HepG2 (cell line): Measurements from ENCODE around the gene SUSD3.

Experiments used
- EZH2 ChIP-seq: conservative IDR thresholded peaks from 2 replicates; pipeline ENCODE4 v1.6.1; 2012; ENCODE audit warnings: mild to moderate bottlenecking, low read depth, low read length, moderate library complexity
- GATAD1 ChIP-seq: IDR thresholded peaks from 2 replicates; pipeline ENCODE4 v1.6.1; 2016; ENCODE audit warnings: missing genetic modification reagents, missing compliant biosample characterization
- GLI4 ChIP-seq: sonication (generic); formaldehyde crosslinking; IDR thresholded peaks from 2 replicates; pipeline ENCODE4 v1.5.1; 2020; ENCODE audit warnings: missing genetic modification reagents, mild to moderate bottlenecking, moderate library complexity, borderline replicate concordance
- MAFF ChIP-seq: IDR thresholded peaks from 2 replicates; pipeline ENCODE4 v1.6.1; 2011; ENCODE audit warnings: low read depth, low read length, improper control_type of control experiment
- MTF2 ChIP-seq: sonication (generic); formaldehyde crosslinking; IDR thresholded peaks from 2 replicates; pipeline ENCODE4 v1.5.0; 2020; ENCODE audit warnings: missing genetic modification reagents, borderline replicate concordance
- PAX8 ChIP-seq: sonication (generic); formaldehyde crosslinking; IDR thresholded peaks from 2 replicates; pipeline ENCODE4 v1.8.0; 2022; ENCODE audit warnings: mild to moderate bottlenecking, missing genetic modification reagents, borderline replicate concordance
- ZSCAN29 ChIP-seq: sonication (generic); formaldehyde crosslinking; conservative IDR thresholded peaks from 2 replicates; pipeline ENCODE4 v1.4.0; 2020; ENCODE audit warnings: mild to moderate bottlenecking, missing genetic modification reagents
- TF ChIP-seq, protein P1 (sequence below): sonication (generic); formaldehyde crosslinking; IDR thresholded peaks from 2 replicates; pipeline ENCODE4 v1.5.0; 2020; ENCODE audit warnings: mild to moderate bottlenecking, missing genetic modification reagents, moderate library complexity

DNA sequence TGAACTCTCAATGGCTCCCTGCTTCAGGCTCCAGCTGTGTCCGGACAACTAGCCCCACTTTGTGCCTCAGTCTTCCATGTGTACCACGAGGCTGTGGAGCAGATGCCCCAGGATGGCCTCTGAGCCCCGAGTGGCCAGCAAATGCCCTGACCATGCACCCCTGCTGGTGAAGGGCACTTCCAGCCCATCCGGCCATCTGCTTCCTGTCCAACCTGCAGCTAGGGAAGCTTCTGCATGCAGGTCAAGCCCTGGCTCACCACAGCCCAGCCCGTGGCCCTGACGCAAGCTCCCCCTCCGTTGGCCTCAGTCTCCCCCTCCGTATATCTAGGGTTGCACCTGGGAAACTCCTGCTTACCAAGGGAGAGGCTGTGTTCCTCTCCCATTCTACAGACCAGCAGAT, 70.8 kb downstream of the SUSD3 start:
- TF ChIP-seq, protein P1, sequence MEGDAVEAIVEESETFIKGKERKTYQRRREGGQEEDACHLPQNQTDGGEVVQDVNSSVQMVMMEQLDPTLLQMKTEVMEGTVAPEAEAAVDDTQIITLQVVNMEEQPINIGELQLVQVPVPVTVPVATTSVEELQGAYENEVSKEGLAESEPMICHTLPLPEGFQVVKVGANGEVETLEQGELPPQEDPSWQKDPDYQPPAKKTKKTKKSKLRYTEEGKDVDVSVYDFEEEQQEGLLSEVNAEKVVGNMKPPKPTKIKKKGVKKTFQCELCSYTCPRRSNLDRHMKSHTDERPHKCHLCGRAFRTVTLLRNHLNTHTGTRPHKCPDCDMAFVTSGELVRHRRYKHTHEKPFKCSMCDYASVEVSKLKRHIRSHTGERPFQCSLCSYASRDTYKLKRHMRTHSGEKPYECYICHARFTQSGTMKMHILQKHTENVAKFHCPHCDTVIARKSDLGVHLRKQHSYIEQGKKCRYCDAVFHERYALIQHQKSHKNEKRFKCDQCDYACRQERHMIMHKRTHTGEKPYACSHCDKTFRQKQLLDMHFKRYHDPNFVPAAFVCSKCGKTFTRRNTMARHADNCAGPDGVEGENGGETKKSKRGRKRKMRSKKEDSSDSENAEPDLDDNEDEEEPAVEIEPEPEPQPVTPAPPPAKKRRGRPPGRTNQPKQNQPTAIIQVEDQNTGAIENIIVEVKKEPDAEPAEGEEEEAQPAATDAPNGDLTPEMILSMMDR (CRISPR knock-in tag) = no peak
- TF ChIP-seq GATAD1 (no peak), MAFF (no peak), PAX8 (CRISPR knock-in tag) (no peak), ZSCAN29 (CRISPR knock-in tag) (no peak), GLI4 (CRISPR knock-in tag) (no peak), EZH2 (no peak), MTF2 (CRISPR knock-in tag) (no peak)
